Measurements from ENCODE around the gene ZNF470.

Gene ZNF470

DNA sequence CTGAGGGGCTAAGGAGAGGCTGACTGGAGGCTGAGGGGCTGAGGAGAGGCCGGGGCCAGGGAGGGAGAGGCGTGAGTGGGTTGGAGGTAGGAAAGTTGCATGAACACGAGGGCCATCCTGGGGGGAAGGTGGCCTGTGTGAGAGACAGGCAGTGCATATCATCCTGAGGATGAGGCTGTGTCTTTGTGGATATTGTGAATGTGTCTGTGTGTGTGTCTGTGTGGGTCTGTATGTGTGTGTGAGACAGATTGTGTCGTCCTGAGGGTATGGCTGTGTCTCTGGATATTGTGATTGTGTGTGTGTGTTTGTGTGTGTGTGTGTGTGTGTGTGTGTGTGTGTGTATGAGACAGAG lies 28.3 kb downstream of the ZNF470 start (continued):
- TF ChIP-seq, protein P1, sequence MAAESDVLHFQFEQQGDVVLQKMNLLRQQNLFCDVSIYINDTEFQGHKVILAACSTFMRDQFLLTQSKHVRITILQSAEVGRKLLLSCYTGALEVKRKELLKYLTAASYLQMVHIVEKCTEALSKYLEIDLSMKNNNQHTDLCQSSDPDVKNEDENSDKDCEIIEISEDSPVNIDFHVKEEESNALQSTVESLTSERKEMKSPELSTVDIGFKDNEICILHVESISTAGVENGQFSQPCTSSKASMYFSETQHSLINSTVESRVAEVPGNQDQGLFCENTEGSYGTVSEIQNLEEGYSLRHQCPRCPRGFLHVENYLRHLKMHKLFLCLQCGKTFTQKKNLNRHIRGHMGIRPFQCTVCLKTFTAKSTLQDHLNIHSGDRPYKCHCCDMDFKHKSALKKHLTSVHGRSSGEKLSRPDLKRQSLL (tag by site-specific recombination; IDR thresholded peaks at IDR 0.05): no peak
- TF ChIP-seq SP2 (tag by site-specific recombination; IDR thresholded peaks at IDR 0.05) (no peak), ZNF529 (tag by site-specific recombination; IDR thresholded peaks at IDR 0.05; ENCODE audit: insufficient replicate concordance) (no peak), MEIS1 (CRISPR knock-in tag; IDR thresholded peaks at IDR 0.05; ENCODE audit: borderline replicate concordance) (no peak), ZNF114 (tag by site-specific recombination; IDR thresholded peaks at IDR 0.05) (no peak), ZNF335 (tag by site-specific recombination; conservative IDR thresholded peaks at IDR 0.05) (peak; percentile 78), ZNF169 (tag by site-specific recombination; IDR thresholded peaks at IDR 0.05) (peak; percentile 87), ZNF776 (tag by site-specific recombination; IDR thresholded peaks at IDR 0.05; ENCODE audit: borderline replicate concordance) (0 out of 2 replicates have a peak, but pooled peaks have one; percentile 35), ZNF544 (tag by site-specific recombination; IDR thresholded peaks at IDR 0.05) (no peak), ZNF843 (tag by site-specific recombination; IDR thresholded peaks at IDR 0.05) (no peak), SCRT1 (tag by site-specific recombination; IDR thresholded peaks at IDR 0.05; ENCODE audit: borderline replicate concordance) (0 out of 2 replicates have a peak, but pooled peaks have one; percentile 19), ZNF549 (tag by site-specific recombination; IDR thresholded peaks at IDR 0.05) (no peak), ZNF24 (tag by site-specific recombination; IDR thresholded peaks at IDR 0.05) (no peak), ZFP69B (tag by site-specific recombination; IDR thresholded peaks at IDR 0.05) (no peak)
- TF ChIP-seq, protein P2, sequence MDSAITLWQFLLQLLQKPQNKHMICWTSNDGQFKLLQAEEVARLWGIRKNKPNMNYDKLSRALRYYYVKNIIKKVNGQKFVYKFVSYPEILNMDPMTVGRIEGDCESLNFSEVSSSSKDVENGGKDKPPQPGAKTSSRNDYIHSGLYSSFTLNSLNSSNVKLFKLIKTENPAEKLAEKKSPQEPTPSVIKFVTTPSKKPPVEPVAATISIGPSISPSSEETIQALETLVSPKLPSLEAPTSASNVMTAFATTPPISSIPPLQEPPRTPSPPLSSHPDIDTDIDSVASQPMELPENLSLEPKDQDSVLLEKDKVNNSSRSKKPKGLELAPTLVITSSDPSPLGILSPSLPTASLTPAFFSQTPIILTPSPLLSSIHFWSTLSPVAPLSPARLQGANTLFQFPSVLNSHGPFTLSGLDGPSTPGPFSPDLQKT (IDR thresholded peaks at IDR 0.05; ENCODE audit: borderline replicate concordance, low read depth, low read length): no peak
- TF ChIP-seq, protein P3, sequence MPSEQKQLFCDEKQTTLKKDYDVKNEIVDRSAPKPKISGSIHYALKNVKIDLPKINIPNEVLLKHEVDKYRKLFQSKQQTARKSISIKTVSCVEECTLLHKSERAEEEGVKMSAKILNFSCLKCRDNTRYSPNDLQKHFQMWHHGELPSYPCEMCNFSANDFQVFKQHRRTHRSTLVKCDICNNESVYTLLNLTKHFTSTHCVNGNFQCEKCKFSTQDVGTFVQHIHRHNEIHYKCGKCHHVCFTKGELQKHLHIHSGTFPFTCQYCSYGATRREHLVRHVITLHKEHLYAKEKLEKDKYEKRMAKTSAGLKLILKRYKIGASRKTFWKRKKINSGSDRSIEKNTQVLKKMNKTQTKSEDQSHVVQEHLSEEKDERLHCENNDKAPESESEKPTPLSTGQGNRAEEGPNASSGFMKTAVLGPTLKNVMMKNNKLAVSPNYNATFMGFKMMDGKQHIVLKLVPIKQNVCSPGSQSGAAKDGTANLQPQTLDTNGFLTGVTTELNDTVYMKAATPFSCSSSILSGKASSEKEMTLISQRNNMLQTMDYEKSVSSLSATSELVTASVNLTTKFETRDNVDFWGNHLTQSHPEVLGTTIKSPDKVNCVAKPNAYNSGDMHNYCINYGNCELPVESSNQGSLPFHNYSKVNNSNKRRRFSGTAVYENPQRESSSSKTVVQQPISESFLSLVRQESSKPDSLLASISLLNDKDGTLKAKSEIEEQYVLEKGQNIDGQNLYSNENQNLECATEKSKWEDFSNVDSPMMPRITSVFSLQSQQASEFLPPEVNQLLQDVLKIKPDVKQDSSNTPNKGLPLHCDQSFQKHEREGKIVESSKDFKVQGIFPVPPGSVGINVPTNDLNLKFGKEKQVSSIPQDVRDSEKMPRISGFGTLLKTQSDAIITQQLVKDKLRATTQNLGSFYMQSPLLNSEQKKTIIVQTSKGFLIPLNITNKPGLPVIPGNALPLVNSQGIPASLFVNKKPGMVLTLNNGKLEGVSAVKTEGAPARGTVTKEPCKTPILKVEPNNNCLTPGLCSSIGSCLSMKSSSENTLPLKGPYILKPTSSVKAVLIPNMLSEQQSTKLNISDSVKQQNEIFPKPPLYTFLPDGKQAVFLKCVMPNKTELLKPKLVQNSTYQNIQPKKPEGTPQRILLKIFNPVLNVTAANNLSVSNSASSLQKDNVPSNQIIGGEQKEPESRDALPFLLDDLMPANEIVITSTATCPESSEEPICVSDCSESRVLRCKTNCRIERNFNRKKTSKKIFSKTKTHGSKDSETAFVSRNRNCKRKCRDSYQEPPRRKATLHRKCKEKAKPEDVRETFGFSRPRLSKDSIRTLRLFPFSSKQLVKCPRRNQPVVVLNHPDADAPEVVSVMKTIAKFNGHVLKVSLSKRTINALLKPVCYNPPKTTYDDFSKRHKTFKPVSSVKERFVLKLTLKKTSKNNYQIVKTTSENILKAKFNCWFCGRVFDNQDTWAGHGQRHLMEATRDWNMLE (tag by site-specific recombination; conservative IDR thresholded peaks at IDR 0.05; ENCODE audit: low read depth): 0 out of 2 replicates have a peak, but pooled peaks have one; percentile 1
- TF ChIP-seq, protein P4, sequence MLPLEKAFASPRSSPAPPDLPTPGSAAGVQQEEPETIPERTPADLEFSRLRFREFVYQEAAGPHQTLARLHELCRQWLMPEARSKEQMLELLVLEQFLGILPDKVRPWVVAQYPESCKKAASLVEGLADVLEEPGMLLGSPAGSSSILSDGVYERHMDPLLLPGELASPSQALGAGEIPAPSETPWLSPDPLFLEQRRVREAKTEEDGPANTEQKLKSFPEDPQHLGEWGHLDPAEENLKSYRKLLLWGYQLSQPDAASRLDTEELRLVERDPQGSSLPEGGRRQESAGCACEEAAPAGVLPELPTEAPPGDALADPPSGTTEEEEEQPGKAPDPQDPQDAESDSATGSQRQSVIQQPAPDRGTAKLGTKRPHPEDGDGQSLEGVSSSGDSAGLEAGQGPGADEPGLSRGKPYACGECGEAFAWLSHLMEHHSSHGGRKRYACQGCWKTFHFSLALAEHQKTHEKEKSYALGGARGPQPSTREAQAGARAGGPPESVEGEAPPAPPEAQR (tag by site-specific recombination; IDR thresholded peaks at IDR 0.05): no peak
- TF ChIP-seq, protein P5, sequence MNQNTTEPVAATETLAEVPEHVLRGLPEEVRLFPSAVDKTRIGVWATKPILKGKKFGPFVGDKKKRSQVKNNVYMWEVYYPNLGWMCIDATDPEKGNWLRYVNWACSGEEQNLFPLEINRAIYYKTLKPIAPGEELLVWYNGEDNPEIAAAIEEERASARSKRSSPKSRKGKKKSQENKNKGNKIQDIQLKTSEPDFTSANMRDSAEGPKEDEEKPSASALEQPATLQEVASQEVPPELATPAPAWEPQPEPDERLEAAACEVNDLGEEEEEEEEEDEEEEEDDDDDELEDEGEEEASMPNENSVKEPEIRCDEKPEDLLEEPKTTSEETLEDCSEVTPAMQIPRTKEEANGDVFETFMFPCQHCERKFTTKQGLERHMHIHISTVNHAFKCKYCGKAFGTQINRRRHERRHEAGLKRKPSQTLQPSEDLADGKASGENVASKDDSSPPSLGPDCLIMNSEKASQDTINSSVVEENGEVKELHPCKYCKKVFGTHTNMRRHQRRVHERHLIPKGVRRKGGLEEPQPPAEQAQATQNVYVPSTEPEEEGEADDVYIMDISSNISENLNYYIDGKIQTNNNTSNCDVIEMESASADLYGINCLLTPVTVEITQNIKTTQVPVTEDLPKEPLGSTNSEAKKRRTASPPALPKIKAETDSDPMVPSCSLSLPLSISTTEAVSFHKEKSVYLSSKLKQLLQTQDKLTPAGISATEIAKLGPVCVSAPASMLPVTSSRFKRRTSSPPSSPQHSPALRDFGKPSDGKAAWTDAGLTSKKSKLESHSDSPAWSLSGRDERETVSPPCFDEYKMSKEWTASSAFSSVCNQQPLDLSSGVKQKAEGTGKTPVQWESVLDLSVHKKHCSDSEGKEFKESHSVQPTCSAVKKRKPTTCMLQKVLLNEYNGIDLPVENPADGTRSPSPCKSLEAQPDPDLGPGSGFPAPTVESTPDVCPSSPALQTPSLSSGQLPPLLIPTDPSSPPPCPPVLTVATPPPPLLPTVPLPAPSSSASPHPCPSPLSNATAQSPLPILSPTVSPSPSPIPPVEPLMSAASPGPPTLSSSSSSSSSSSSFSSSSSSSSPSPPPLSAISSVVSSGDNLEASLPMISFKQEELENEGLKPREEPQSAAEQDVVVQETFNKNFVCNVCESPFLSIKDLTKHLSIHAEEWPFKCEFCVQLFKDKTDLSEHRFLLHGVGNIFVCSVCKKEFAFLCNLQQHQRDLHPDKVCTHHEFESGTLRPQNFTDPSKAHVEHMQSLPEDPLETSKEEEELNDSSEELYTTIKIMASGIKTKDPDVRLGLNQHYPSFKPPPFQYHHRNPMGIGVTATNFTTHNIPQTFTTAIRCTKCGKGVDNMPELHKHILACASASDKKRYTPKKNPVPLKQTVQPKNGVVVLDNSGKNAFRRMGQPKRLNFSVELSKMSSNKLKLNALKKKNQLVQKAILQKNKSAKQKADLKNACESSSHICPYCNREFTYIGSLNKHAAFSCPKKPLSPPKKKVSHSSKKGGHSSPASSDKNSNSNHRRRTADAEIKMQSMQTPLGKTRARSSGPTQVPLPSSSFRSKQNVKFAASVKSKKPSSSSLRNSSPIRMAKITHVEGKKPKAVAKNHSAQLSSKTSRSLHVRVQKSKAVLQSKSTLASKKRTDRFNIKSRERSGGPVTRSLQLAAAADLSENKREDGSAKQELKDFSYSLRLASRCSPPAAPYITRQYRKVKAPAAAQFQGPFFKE (tag by site-specific recombination; IDR thresholded peaks at IDR 0.05; ENCODE audit: borderline replicate concordance): no peak
- TF ChIP-seq, protein P6, sequence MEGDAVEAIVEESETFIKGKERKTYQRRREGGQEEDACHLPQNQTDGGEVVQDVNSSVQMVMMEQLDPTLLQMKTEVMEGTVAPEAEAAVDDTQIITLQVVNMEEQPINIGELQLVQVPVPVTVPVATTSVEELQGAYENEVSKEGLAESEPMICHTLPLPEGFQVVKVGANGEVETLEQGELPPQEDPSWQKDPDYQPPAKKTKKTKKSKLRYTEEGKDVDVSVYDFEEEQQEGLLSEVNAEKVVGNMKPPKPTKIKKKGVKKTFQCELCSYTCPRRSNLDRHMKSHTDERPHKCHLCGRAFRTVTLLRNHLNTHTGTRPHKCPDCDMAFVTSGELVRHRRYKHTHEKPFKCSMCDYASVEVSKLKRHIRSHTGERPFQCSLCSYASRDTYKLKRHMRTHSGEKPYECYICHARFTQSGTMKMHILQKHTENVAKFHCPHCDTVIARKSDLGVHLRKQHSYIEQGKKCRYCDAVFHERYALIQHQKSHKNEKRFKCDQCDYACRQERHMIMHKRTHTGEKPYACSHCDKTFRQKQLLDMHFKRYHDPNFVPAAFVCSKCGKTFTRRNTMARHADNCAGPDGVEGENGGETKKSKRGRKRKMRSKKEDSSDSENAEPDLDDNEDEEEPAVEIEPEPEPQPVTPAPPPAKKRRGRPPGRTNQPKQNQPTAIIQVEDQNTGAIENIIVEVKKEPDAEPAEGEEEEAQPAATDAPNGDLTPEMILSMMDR (tag by site-specific recombination; IDR thresholded peaks at IDR 0.05): no peak
- TF ChIP-seq, protein P7, sequence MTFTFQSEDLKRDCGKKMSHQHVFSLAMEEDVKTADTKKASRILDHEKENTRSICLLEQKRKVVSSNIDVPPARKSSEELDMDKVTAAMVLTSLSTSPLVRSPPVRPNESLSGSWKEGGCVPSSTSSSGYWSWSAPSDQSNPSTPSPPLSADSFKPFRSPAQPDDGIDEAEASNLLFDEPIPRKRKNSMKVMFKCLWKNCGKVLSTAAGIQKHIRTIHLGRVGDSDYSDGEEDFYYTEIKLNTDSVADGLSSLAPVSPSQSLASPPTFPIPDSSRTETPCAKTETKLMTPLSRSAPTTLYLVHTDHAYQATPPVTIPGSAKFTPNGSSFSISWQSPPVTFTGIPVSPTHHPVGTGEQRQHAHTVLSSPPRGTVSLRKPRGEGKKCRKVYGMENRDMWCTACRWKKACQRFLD (tag by site-specific recombination; IDR thresholded peaks at IDR 0.05): no peak

Data from HEK293 (cell line).